T-helper 17 cell (primary cell): Measurements from ENCODE around the gene POLR3G. TPM values are rescaled to one million over a fixed set of nuclear protein-coding genes. Genes with fewer than 3 reads are reported as not detected.

Source experiments
- ATAC-seq: fragments of 150-1000 bp; cut with Tn5 transposase; 2 replicates; pipeline ENCODE4 v1.10.0; 2021; ENCODE audit warnings: mild to moderate bottlenecking, moderate library complexity
- DNase-seq, 3 donors: peaks; one replicate each; pipeline versions ENCODE4 v3.0.0 to v3.0.0-alpha.2; 2020 to 2021
- H3K9me3 ChIP-seq: one replicate; pipeline ENCODE4 v1.7.0; 2013; ENCODE audit warnings: low read length, mild to moderate bottlenecking; ENCODE audit not compliant: control insufficient read depth, poor library complexity, severe bottlenecking
- H3K27ac Mint-ChIP-seq: one replicate; pipeline ENCODE4 v1.8.0; 2022; ENCODE audit warnings: mild to moderate bottlenecking, moderate library complexity, mixed read lengths
- H3K27me3 Mint-ChIP-seq: one replicate; pipeline ENCODE4 v1.8.0; 2022; ENCODE audit warnings: mixed read lengths
- H3K36me3 Mint-ChIP-seq: one replicate; pipeline ENCODE4 v1.8.0; 2022; ENCODE audit warnings: low read depth, mixed read lengths
- H3K4me1 Mint-ChIP-seq: one replicate; pipeline ENCODE4 v1.8.0; 2022; ENCODE audit warnings: mild to moderate bottlenecking, mixed read lengths
- H3K4me3 Mint-ChIP-seq: one replicate; pipeline ENCODE4 v1.8.0; 2022; ENCODE audit warnings: mild to moderate bottlenecking, moderate library complexity, mixed read lengths
- total RNA-seq, 4 donors: library from RNA in 2 of 4; stranded (reverse) in 2 of 4; gene quantifications; one replicate each; pipeline ENCODE4 v1.2.3 and lab custom pipeline; 2022 to 2026

Gene POLR3G, protein sequence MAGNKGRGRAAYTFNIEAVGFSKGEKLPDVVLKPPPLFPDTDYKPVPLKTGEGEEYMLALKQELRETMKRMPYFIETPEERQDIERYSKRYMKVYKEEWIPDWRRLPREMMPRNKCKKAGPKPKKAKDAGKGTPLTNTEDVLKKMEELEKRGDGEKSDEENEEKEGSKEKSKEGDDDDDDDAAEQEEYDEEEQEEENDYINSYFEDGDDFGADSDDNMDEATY
- total RNA-seq (under 1 TPM; 0.21 to 0.77 TPM), total RNA-seq (lab: John Stamatoyannopoulos, UW) (0.75 to 1.2 reads per million in 2 donors)

DNA sequence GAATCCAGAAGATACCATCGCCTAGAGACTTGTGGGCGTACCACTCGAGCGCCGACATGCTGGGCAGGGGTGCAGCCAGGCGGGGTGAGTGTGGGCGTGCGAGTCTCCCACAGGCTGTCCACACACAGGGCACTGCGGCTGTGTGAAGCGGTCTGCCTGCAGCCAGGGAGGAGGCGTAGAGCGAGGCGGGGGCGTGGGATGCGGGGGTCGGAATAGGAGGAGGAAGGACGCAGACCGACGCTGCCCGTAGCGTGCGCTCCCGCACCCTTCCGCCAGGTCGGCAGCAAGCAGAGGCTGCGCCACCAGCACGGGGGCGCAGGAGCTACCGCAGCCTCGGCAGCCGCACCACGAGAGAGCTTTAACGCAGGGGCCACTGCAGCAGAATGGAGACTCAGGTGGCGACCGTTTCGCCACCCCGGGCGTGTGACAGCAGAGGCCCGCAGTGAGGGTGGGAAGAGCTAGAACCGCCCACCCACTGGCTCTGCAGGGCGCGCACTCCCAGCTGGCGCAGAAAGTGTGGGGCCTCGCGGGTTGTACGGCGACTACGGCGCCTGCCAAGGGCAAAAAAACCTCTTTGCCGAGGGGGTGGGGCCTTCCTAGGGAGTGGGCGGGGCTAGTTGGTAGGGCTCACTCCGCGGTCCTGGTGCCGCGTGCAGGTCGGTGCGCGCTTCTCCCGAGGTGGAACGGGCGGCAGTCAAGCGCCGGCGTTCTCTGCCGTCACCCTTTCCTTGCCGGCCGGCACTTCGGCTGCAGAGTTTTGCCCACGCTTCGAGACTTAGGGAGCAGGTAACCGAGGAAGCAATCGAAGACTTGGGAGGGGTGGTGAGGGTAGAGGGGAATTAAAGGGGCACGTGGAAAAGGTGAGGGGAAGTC is at the start of gene POLR3G, which contains the start of gene MBLAC2:
POLR3G (plus strand) TSS at position 630 of the 873 bp plus-strand sequence. CDS start 10,704 bp downstream, outside the sequence.
MBLAC2 (minus strand) TSS at position 537 of the 873 bp plus-strand sequence; CDS start at position 58, 479 bp downstream.
- peak within 1 kb of the TSS; percentile 94 for H3K27ac Mint-ChIP-seq
- peaks cover 5% of the 10 kb centered on the region for H3K36me3 Mint-ChIP-seq
- H3K4me1 Mint-ChIP-seq = peaks cover 31% of the 10 kb centered on the region
- peak within 1 kb of the TSS; percentile 98 for H3K4me3 Mint-ChIP-seq
- peaks cover 7% of the 10 kb centered on the region for H3K27me3 Mint-ChIP-seq
- H3K9me3 ChIP-seq = no peaks in the 10 kb centered on the region
- ATAC-seq = peak; percentile 92
- peak; percentile 81 to 88 (median 82) for DNase-seq

DNA sequence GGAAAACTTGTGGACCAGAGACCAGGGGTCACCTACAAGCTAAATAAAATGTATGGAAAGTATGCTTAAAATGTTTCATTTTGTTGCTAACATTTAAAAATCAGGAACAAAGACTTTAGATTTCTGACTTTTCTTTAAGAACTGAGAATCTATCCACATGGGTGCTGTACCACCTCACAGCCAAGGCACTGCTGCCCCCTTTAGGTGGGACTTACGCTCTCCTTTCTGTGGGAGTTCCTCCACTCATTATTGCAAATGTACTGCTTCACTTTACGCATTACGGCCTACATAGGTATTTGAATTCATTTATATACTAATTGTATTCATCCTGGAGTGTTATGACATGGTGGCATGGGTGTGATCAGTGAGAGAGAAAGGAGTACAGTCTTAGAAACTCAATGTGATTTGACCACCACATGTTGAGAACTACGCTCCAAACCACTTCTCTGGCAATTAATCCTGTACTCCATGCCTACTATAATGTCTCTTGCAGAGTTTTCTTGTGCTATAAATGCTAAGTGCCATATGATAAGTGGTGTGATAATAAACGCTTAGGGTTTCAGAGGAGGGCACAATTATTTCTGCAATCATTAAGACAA is 40.4 kb upstream of the POLR3G start:
- Mint-ChIP-seq H3K36me3 (peaks cover 3% of the 10 kb centered on the region), H3K4me3 (no peak overlapping the region), H3K27me3 (peaks cover 35% of the 10 kb centered on the region), H3K4me1 (no peaks in the 10 kb centered on the region), H3K27ac (no peak overlapping the region)
- no peaks in the 10 kb centered on the region for H3K9me3 ChIP-seq
- DNase-seq (peak in 2 of 3 donors; percentile 12 to 14), ATAC-seq (peak; percentile 57)

DNA sequence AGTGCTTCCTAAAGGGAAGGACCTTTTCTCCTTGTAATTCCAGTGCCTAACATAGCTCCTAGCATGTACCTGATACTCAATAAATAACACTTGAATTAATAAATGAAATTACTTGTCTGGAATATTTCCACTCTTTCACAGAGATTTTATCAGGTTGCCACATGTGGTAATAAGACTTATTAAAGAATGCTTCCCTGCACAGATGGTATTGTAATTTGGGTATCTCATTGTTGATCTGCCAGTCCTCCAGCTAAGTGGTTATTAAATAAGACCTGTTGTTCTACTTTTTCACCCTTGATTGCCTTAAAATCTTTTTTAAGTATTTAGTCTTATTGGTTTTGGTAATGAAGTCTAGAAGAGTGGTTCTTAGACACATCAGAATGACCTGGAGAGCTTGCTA is 37.0 kb upstream of the POLR3G start:
- ATAC-seq = no peak
- peaks cover 3% of the 10 kb centered on the region for H3K36me3 Mint-ChIP-seq
- no peak overlapping the region for H3K27ac Mint-ChIP-seq
- no peaks in the 10 kb centered on the region for H3K9me3 ChIP-seq
- peaks cover 5% of the 10 kb centered on the region for H3K4me1 Mint-ChIP-seq
- no peak for DNase-seq
- peaks cover 27% of the 10 kb centered on the region for H3K27me3 Mint-ChIP-seq
- no peak overlapping the region for H3K4me3 Mint-ChIP-seq

GRCh38 chr5:90438100-90438499 is 36.6 kb upstream of the POLR3G start:
- no peak overlapping the region for H3K4me3 Mint-ChIP-seq
- ATAC-seq (no peak), DNase-seq (no peak)
- peaks cover 3% of the 10 kb centered on the region for H3K36me3 Mint-ChIP-seq
- H3K27ac Mint-ChIP-seq = no peak overlapping the region
- H3K9me3 ChIP-seq = no peaks in the 10 kb centered on the region
- H3K4me1 Mint-ChIP-seq = peaks cover 5% of the 10 kb centered on the region
- peaks cover 23% of the 10 kb centered on the region for H3K27me3 Mint-ChIP-seq

GRCh38 chr5:90440644-90441043 is 34.0 kb upstream of the POLR3G start:
- Mint-ChIP-seq H3K36me3 (peaks cover 3% of the 10 kb centered on the region), H3K4me3 (peak overlapping the region; percentile 59), H3K27ac (no peak overlapping the region), H3K27me3 (peaks cover 19% of the 10 kb centered on the region), H3K4me1 (peaks cover 5% of the 10 kb centered on the region)
- DNase-seq (no peak), ATAC-seq (no peak)
- H3K9me3 ChIP-seq = no peaks in the 10 kb centered on the region

DNA sequence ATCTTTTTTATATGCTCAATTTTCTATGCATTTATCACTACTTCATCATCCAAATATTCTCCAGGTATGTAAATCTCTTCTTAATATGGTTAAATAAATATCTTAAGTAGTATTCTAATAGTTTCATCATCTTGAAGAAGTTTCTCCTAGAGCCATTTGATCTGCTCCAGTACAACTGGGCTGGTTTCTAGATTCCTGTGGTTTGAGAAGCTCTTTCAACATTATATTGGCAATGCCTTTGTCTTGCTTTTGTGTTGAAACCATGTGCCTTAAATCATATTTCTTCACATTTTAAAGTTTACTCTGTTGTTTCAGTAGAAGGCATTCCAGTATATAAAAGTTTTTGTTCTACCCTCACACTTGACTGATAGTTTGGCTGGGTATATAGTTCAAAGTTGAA is 27.7 kb upstream of the POLR3G start:
- Mint-ChIP-seq H3K27ac (no peak overlapping the region), H3K4me1 (no peaks in the 10 kb centered on the region), H3K36me3 (no peaks in the 10 kb centered on the region), H3K4me3 (no peak overlapping the region), H3K27me3 (no peaks in the 10 kb centered on the region)
- H3K9me3 ChIP-seq = no peaks in the 10 kb centered on the region
- ATAC-seq (no peak), DNase-seq (no peak)

- DNase-seq = no peak
- no peaks in the 10 kb centered on the region for H3K9me3 ChIP-seq
- Mint-ChIP-seq H3K27ac (no peak overlapping the region), H3K4me1 (peaks cover 4% of the 10 kb centered on the region), H3K4me3 (no peak overlapping the region), H3K27me3 (no peaks in the 10 kb centered on the region), H3K36me3 (peaks cover 2% of the 10 kb centered on the region)
- no peak for ATAC-seq
Measured at GRCh38 chr5:90461288-90461687, 13.4 kb upstream of the POLR3G start.

GRCh38 chr5:90472783-90473395 is 1.8 kb upstream of the POLR3G start:
- H3K27me3 Mint-ChIP-seq = peaks cover 7% of the 10 kb centered on the region
- no peak for DNase-seq

GRCh38 chr5:90473396-90474234 is 1.0 kb upstream of the POLR3G start:
- peaks cover 5% of the 10 kb centered on the region for H3K36me3 Mint-ChIP-seq
- peaks cover 31% of the 10 kb centered on the region for H3K4me1 Mint-ChIP-seq
- peak overlapping the region; percentile 98 for H3K4me3 Mint-ChIP-seq
- no peaks in the 10 kb centered on the region for H3K9me3 ChIP-seq
- peak overlapping the region; percentile 94 for H3K27ac Mint-ChIP-seq
- ATAC-seq = no peak
- no peak for DNase-seq
- H3K27me3 Mint-ChIP-seq = peaks cover 7% of the 10 kb centered on the region

More at GRCh38 chr5:90472783-90473395, 1.8 kb upstream of the POLR3G start:
- Mint-ChIP-seq H3K36me3 (peaks cover 5% of the 10 kb centered on the region), H3K4me3 (peak overlapping the region; percentile 98), H3K27ac (peak overlapping the region; percentile 94), H3K4me1 (peaks cover 31% of the 10 kb centered on the region)
- no peak for ATAC-seq
- H3K9me3 ChIP-seq = no peaks in the 10 kb centered on the region

DNA sequence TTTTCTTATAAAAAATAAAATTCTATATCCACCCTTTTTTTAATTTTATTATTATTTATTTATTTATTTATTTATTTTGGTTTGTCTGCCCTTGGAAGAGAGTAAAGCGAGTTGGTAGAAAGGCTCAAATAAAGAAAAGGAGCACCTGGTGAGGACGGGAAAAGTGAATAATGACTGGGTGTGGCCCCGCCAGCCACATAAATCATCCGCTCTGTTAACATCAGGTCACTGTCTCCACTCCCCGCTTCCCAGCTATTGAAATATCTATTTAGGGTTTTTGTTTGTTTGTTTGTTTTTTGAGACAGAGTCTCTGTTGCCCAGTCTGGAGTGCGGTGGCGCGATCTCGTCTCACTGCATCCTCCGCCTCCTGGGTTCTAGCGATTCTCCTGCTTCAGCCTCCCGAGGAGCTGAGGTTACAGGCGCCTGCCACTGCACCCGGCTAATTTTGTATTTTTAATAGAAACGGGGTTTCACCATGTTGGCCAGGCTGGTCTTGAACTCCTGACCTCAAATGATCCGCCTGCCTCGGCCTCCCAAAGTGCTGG is 844 bp downstream of the POLR3G start:
- DNase-seq = no peak
- Mint-ChIP-seq H3K27me3 (peaks cover 7% of the 10 kb centered on the region), H3K27ac (no peak overlapping the region), H3K4me1 (peaks cover 26% of the 10 kb centered on the region), H3K4me3 (peak overlapping the region; percentile 98), H3K36me3 (peaks cover 5% of the 10 kb centered on the region)
- no peak for ATAC-seq
- H3K9me3 ChIP-seq = no peaks in the 10 kb centered on the region

DNA sequence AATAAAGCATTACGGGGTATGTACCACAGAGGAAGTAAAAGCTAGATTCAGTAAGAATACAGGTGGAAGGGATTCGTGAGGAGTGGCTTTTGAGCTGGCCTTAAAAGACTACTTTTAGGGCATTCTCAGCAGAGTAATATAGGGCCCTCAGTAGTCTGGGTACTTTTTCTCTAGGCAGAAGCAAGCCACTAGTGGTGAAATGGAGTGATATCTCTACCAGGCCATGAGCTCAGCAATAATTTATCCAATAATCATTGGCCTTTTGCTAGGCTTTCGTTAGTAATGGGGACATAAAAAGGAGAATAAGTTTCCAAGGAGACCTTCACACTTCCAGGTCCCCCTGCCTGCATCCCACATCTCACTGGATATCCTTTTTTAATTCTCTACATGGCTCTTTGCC is 1.7 kb downstream of the POLR3G start:
- H3K27me3 Mint-ChIP-seq = peaks cover 7% of the 10 kb centered on the region
- H3K36me3 Mint-ChIP-seq = peaks cover 5% of the 10 kb centered on the region
- H3K4me1 Mint-ChIP-seq = peaks cover 21% of the 10 kb centered on the region
- no peaks in the 10 kb centered on the region for H3K9me3 ChIP-seq
- no peak overlapping the region for H3K27ac Mint-ChIP-seq
- no peak overlapping the region for H3K4me3 Mint-ChIP-seq
- ATAC-seq = no peak
- no peak for DNase-seq

GRCh38 chr5:90477073-90477472 is 2.4 kb downstream of the POLR3G start:
- no peak overlapping the region for H3K4me3 Mint-ChIP-seq
- peaks cover 21% of the 10 kb centered on the region for H3K4me1 Mint-ChIP-seq
- H3K27me3 Mint-ChIP-seq = peaks cover 7% of the 10 kb centered on the region
- ATAC-seq (no peak), DNase-seq (no peak)
- H3K9me3 ChIP-seq = no peaks in the 10 kb centered on the region
- H3K36me3 Mint-ChIP-seq = peaks cover 5% of the 10 kb centered on the region
- no peak overlapping the region for H3K27ac Mint-ChIP-seq
